C4-2B (cell line): ENCODE results near the gene RALGAPB.

Experiments used
- H3K27ac ChIP-seq: fragments of 450-650 bp; 2 replicates; pipeline ENCODE4 v1.5.1; 2017
- CTCF ChIP-seq: fragments of 450-650 bp; conservative IDR thresholded peaks from 2 replicates; pipeline ENCODE4 v1.5.1; 2017; ENCODE audit warnings: mild to moderate bottlenecking
- ZFX ChIP-seq: fragments of 450-650 bp; IDR thresholded peaks from 2 replicates; pipeline ENCODE4 v1.6.1; 2017

The RALGAPB gene

GRCh38 chr20:38623061-38623460 is 150.4 kb downstream of the RALGAPB start:
- TF ChIP-seq ZFX (no peak), CTCF (no peak)
- H3K27ac ChIP-seq = no peak overlapping the region

GRCh38 chr20:38624084-38624483 is 151.4 kb downstream of the RALGAPB start:
- TF ChIP-seq CTCF (no peak), ZFX (no peak)
- H3K27ac ChIP-seq = no peak overlapping the region

GRCh38 chr20:38625896-38626295 is 153.3 kb downstream of the RALGAPB start:
- no peak overlapping the region for H3K27ac ChIP-seq
- TF ChIP-seq CTCF = no peak
- TF ChIP-seq ZFX = no peak

- TF ChIP-seq CTCF (no peak), ZFX (no peak)
Observed at GRCh38 chr20:38626921-38627659, 154.4 kb downstream of the RALGAPB start.

More at GRCh38 chr20:38626921-38627659, 154.4 kb downstream of the RALGAPB start:
- no peak overlapping the region for H3K27ac ChIP-seq
